Activated T-helper 1 cell treated with anti-CD3 and anti-CD28 coated beads, Interleukin-12 subunit alpha, Interleukin-12 subunit beta, Interleukin-2, Interleukin-4 antibody, amounts not matched to agents 30 ng/mL and 10 ng/mL and 1 ng/mL, durations not matched to agents 14 hours and 24 hours and 36 hours (primary cell): Measurements from ENCODE around the gene TECR. TPM values are rescaled to one million over a fixed set of nuclear protein-coding genes. Genes with fewer than 3 reads are reported as not detected.
A peak's percentile ranks its signal among the peaks of the same experiment; 100 is the strongest.

Experiments used
- DNase-seq: peaks from one replicate; pipeline ENCODE4 v3.0.0; 2021; ENCODE audit warnings: low spot score
- H3K27ac Mint-ChIP-seq: one replicate; pipeline ENCODE4 v1.8.0; 2021; ENCODE audit warnings: mild to moderate bottlenecking, mixed read lengths
- H3K27me3 Mint-ChIP-seq: one replicate; pipeline ENCODE4 v1.8.0; 2022; ENCODE audit warnings: mild to moderate bottlenecking, moderate library complexity, mixed read lengths; ENCODE audit not compliant: insufficient read depth
- H3K36me3 Mint-ChIP-seq: one replicate; pipeline ENCODE4 v1.8.0; 2021; ENCODE audit warnings: low read depth, mixed read lengths
- H3K4me1 Mint-ChIP-seq: one replicate; pipeline ENCODE4 v1.8.0; 2021; ENCODE audit warnings: low read depth, mixed read lengths
- H3K4me3 Mint-ChIP-seq: one replicate; pipeline ENCODE4 v1.8.0; 2021; ENCODE audit warnings: mild to moderate bottlenecking, moderate library complexity, mixed read lengths
- H3K9me3 Mint-ChIP-seq: one replicate; pipeline ENCODE4 v1.8.0; 2021; ENCODE audit warnings: mixed read lengths
- intact Hi-C: fragments of 100-400 bp; cut with micrococcal nuclease; formaldehyde crosslinking; loops from one replicate; pipeline ENCODE4 v1.15.1; 2024
- total RNA-seq: library from RNA; stranded (reverse); gene quantifications from 2 replicates; pipeline ENCODE4 v1.2.3, GENCODE V29; 2022

The TECR gene
- 110 and 120 TPM in 2 replicates for total RNA-seq

GRCh38 chr19:14529254-14530004, at the start of gene TECR:
TSS of gene TECR (plus strand) at chr19:14529594. CDS start at chr19:14529697, 103 bp downstream.
- intact Hi-C loops, result loop anchor here (1.0 to 10.0 kb wide), 4 partner anchors 11 to 1375 kb away; partner anchors contain the start of genes DNAJB1, IER2 and STX10
- Mint-ChIP-seq H3K36me3 (peaks cover 8% of the 10 kb centered on the region), H3K27me3 (no peaks in the 10 kb centered on the region), H3K27ac (peak within 1 kb of the TSS; percentile 97), H3K4me1 (peaks cover 13% of the 10 kb centered on the region), H3K4me3 (peak within 1 kb of the TSS; percentile 96), H3K9me3 (no peaks in the 10 kb centered on the region)
- DNase-seq, result peak; percentile 100

- intact Hi-C loops, result loop anchor here (5.0 kb wide), 1 partner anchor 343 kb away; the partner anchor contains the start of gene ASF1B
- no peaks in the 10 kb centered on the region for H3K9me3 Mint-ChIP-seq
- peaks cover 17% of the 10 kb centered on the region for H3K4me1 Mint-ChIP-seq
- no peak overlapping the region for H3K27ac Mint-ChIP-seq
- peak; percentile 70 for DNase-seq
- H3K4me3 Mint-ChIP-seq, result no peak overlapping the region
- H3K36me3 Mint-ChIP-seq, result no peaks in the 10 kb centered on the region
- H3K27me3 Mint-ChIP-seq, result peaks cover 3% of the 10 kb centered on the region
These were observed 49.3 kb upstream of the TECR start for GRCh38 chr19:14479975-14480699.

- intact Hi-C loops, result no loop called here
These were observed 48.7 kb upstream of the TECR start for GRCh38 chr19:14480700-14481079.

GRCh38 chr19:14482172-14482941, 47.0 kb upstream of the TECR start:
- H3K36me3 Mint-ChIP-seq, result peaks cover 1% of the 10 kb centered on the region
- intact Hi-C loops, result no loop called here
- DNase-seq, result no peak
- H3K9me3 Mint-ChIP-seq, result no peaks in the 10 kb centered on the region
- H3K27ac Mint-ChIP-seq, result no peak overlapping the region
- H3K4me1 Mint-ChIP-seq, result peaks cover 6% of the 10 kb centered on the region
- H3K27me3 Mint-ChIP-seq, result no peaks in the 10 kb centered on the region
- H3K4me3 Mint-ChIP-seq, result no peak overlapping the region

More at GRCh38 chr19:14480700-14481079, 48.7 kb upstream of the TECR start:
- DNase-seq, result no peak
- no peak overlapping the region for H3K4me3 Mint-ChIP-seq
- H3K27me3 Mint-ChIP-seq, result peaks cover 3% of the 10 kb centered on the region
- H3K9me3 Mint-ChIP-seq, result no peaks in the 10 kb centered on the region
- no peaks in the 10 kb centered on the region for H3K36me3 Mint-ChIP-seq
- no peak overlapping the region for H3K27ac Mint-ChIP-seq
- H3K4me1 Mint-ChIP-seq, result peaks cover 12% of the 10 kb centered on the region

- Mint-ChIP-seq H3K4me1 (peaks cover 6% of the 10 kb centered on the region), H3K27ac (no peak overlapping the region)
- intact Hi-C loops, result loop anchor here (2.0 to 5.0 kb wide), 3 partner anchors 70 to 605 kb away; partner anchors contain the start of gene DDX39A
These were observed 41.8 kb upstream of the TECR start for GRCh38 chr19:14487370-14488125.

GRCh38 chr19:14492756-14493337, 36.5 kb upstream of the TECR start:
- intact Hi-C loops, result no loop called here
- Mint-ChIP-seq H3K36me3 (peaks cover 7% of the 10 kb centered on the region), H3K27ac (no peak overlapping the region), H3K4me3 (no peak overlapping the region), H3K4me1 (peaks cover 12% of the 10 kb centered on the region), H3K27me3 (no peaks in the 10 kb centered on the region), H3K9me3 (no peaks in the 10 kb centered on the region)
- DNase-seq, result no peak

More at GRCh38 chr19:14487370-14488125, 41.8 kb upstream of the TECR start:
- H3K36me3 Mint-ChIP-seq, result peaks cover 9% of the 10 kb centered on the region
- no peak for DNase-seq
- H3K27me3 Mint-ChIP-seq, result no peaks in the 10 kb centered on the region
- no peaks in the 10 kb centered on the region for H3K9me3 Mint-ChIP-seq
- H3K4me3 Mint-ChIP-seq, result no peak overlapping the region

GRCh38 chr19:14494411-14494810, 35.0 kb upstream of the TECR start:
- H3K9me3 Mint-ChIP-seq, result no peaks in the 10 kb centered on the region
- peak overlapping the region; percentile 12 for H3K27ac Mint-ChIP-seq
- peaks cover 12% of the 10 kb centered on the region for H3K4me1 Mint-ChIP-seq
- DNase-seq, result no peak
- H3K4me3 Mint-ChIP-seq, result peak overlapping the region; percentile 87
- peaks cover 4% of the 10 kb centered on the region for H3K36me3 Mint-ChIP-seq
- no peaks in the 10 kb centered on the region for H3K27me3 Mint-ChIP-seq
- intact Hi-C loops, result no loop called here

GRCh38 chr19:14494910-14495671, 34.3 kb upstream of the TECR start:
- no peaks in the 10 kb centered on the region for H3K27me3 Mint-ChIP-seq
- H3K9me3 Mint-ChIP-seq, result no peaks in the 10 kb centered on the region
- peak overlapping the region; percentile 65 for H3K27ac Mint-ChIP-seq
- intact Hi-C loops, result no loop called here
- H3K4me3 Mint-ChIP-seq, result peak overlapping the region; percentile 87
- DNase-seq, result no peak
- H3K4me1 Mint-ChIP-seq, result peaks cover 12% of the 10 kb centered on the region
- peaks cover 3% of the 10 kb centered on the region for H3K36me3 Mint-ChIP-seq

- intact Hi-C loops, result loop anchor here (2.0 kb wide), 1 partner anchor 23 kb away; the partner anchor contains the start of gene DNAJB1
- H3K4me3 Mint-ChIP-seq, result peak overlapping the region; percentile 87
- H3K36me3 Mint-ChIP-seq, result peaks cover 3% of the 10 kb centered on the region
- no peak for DNase-seq
- H3K4me1 Mint-ChIP-seq, result peaks cover 12% of the 10 kb centered on the region
- no peaks in the 10 kb centered on the region for H3K27me3 Mint-ChIP-seq
- no peaks in the 10 kb centered on the region for H3K9me3 Mint-ChIP-seq
- peak overlapping the region; percentile 65 for H3K27ac Mint-ChIP-seq
These were observed 33.7 kb upstream of the TECR start for GRCh38 chr19:14495672-14496028.

GRCh38 chr19:14496029-14496833, 33.2 kb upstream of the TECR start, which contains the start of gene GIPC1:
TSS of gene GIPC1 (minus strand) at chr19:14496127. CDS start at chr19:14482976, 13,151 bp downstream.
- Mint-ChIP-seq H3K27me3 (no peaks in the 10 kb centered on the region), H3K4me1 (peaks cover 12% of the 10 kb centered on the region), H3K4me3 (peak within 1 kb of the TSS; percentile 87), H3K36me3 (peaks cover 3% of the 10 kb centered on the region), H3K27ac (peak within 1 kb of the TSS; percentile 65), H3K9me3 (no peaks in the 10 kb centered on the region)
- DNase-seq, result peak; percentile 86
- intact Hi-C loops, result loop anchor here (2.0 kb wide), 1 partner anchor 23 kb away; the partner anchor contains the start of gene DNAJB1
